ENCODE data around the gene MSANTD4.
"Not testable (repeated sequence)": the region's sequence is repeated elsewhere in the genome, so short reads cannot be mapped to it uniquely, and the experiment has no call there.

The MSANTD4 gene

GRCh38 chr11:106021967-106022794, at the start of gene MSANTD4:
Gene MSANTD4, minus strand, starts transcription at chr11:106022240. Its CDS starts 11,323 bp downstream, at chr11:106010917.
- no peak for TF ChIP-seq CTCF (IDR thresholded peaks at IDR 0.05; ENCODE audit: low read depth, low read length, missing control alignments)
- peak; percentile 98 for DNase-seq (ENCODE audit: low read depth)
- H3K4me3 ChIP-seq (ENCODE audit: low read depth, low read length) = peak within 1 kb of the TSS; percentile 81

GRCh38 chr11:106070606-106071005, 48.6 kb upstream of the MSANTD4 start:
- no peak for DNase-seq (ENCODE audit: low read depth)
- TF ChIP-seq CTCF (IDR thresholded peaks at IDR 0.05; ENCODE audit: low read depth, low read length, missing control alignments) = no peak
- H3K4me3 ChIP-seq (ENCODE audit: low read depth, low read length) = no peak overlapping the region

GRCh38 chr11:106063009-106063408, 41.0 kb upstream of the MSANTD4 start:
- no peak overlapping the region for H3K4me3 ChIP-seq (ENCODE audit: low read depth, low read length)
- no peak for TF ChIP-seq CTCF (IDR thresholded peaks at IDR 0.05; ENCODE audit: low read depth, low read length, missing control alignments)
- no peak for DNase-seq (ENCODE audit: low read depth)

GRCh38 chr11:106061954-106062949, 40.2 kb upstream of the MSANTD4 start:
- no peak overlapping the region for H3K4me3 ChIP-seq (ENCODE audit: low read depth, low read length)
- no peak for TF ChIP-seq CTCF (IDR thresholded peaks at IDR 0.05; ENCODE audit: low read depth, low read length, missing control alignments)
- DNase-seq (ENCODE audit: low read depth) = no peak

- no peak for DNase-seq (ENCODE audit: low read depth)
- no peak for TF ChIP-seq CTCF (IDR thresholded peaks at IDR 0.05; ENCODE audit: low read depth, low read length, missing control alignments)
- no peak overlapping the region for H3K4me3 ChIP-seq (ENCODE audit: low read depth, low read length)
Measured at GRCh38 chr11:106061249-106061784, 39.3 kb upstream of the MSANTD4 start.

- no peak for TF ChIP-seq CTCF (IDR thresholded peaks at IDR 0.05; ENCODE audit: low read depth, low read length, missing control alignments)
- H3K4me3 ChIP-seq (ENCODE audit: low read depth, low read length) = no peak overlapping the region
- DNase-seq (ENCODE audit: low read depth) = no peak
Measured at GRCh38 chr11:106059617-106060016, 37.6 kb upstream of the MSANTD4 start.

GRCh38 chr11:106058377-106058776, 36.3 kb upstream of the MSANTD4 start:
- DNase-seq (ENCODE audit: low read depth); H3K4me3 ChIP-seq (ENCODE audit: low read depth, low read length): not testable (repeated sequence)

All from GM12864 (cell line).